ENCODE data around the gene GNAZ.

DNA sequence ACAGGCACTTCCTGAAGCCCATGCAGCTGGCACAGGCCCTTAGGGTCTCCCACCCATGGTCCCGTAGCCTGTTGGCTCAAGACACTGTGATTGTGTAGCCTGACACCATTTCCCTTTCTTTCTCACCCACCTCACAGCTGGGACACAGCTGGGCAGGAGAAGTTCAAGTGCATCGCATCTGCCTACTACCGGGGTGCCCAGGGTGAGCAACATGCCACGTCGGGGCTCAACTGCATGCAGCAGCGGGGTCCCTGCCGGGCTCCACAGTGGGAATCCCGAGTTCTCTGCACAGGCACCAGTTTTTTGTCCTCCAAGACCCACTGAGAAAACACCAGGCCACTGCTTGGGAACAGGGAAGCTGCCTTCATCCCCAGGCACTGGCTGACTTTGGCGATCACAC, 85.5 kb downstream of the GNAZ start:
- TF ChIP-seq EZH2 (IDR thresholded peaks at IDR 0.05; ENCODE audit: insufficient read depth, poor library complexity, severe bottlenecking), result no peak
- no peak for TF ChIP-seq EZH2phosphoT487 (IDR thresholded peaks at IDR 0.05; ENCODE audit: insufficient read depth, low read depth)
